ENCODE measurements around the gene SYNE2. TPM values are rescaled to one million over a fixed set of nuclear protein-coding genes. Genes with fewer than 3 reads are reported as not detected.

Gene SYNE2
- total RNA-seq, 1 donor from 2014 or later, result 5.7 TPM

- peaks cover 32% of the 10 kb centered on the region for H3K4me1 ChIP-seq (ENCODE audit: insufficient read depth, low read length)
- H3K9me3 ChIP-seq (ENCODE audit: insufficient read depth, low read depth, low read length), result no peaks in the 10 kb centered on the region
- DNase-seq (ENCODE audit: low read depth), result peak; percentile 11
- H2AFZ ChIP-seq (ENCODE audit: low read depth, low read length), result no peak overlapping the region
- no peaks in the 10 kb centered on the region for H3K36me3 Mint-ChIP-seq (ENCODE audit: low read depth, unreplicated experiment)
- H3K4me2 ChIP-seq (ENCODE audit: low read length), result no peak overlapping the region
- H3K9ac ChIP-seq (ENCODE audit: low read length), result no peak overlapping the region
- no peaks in the 10 kb centered on the region for H3K79me2 ChIP-seq (ENCODE audit: insufficient read depth, low read length)
- no peak overlapping the region for H3K27ac ChIP-seq (ENCODE audit: low read depth, low read length)
- FAIRE-seq, result no peak
- H3K4me1 Mint-ChIP-seq (ENCODE audit: low read depth, unreplicated experiment), result peaks cover 20% of the 10 kb centered on the region
- H3K27me3 ChIP-seq (ENCODE audit: insufficient read depth, low read length), result peaks cover 23% of the 10 kb centered on the region
- H4K20me1 ChIP-seq (ENCODE audit: insufficient read depth, low read length), result peaks cover 6% of the 10 kb centered on the region
- no peak overlapping the region for H3K27ac Mint-ChIP-seq (ENCODE audit: unreplicated experiment)
- TF ChIP-seq CTCF (IDR thresholded peaks at IDR 0.05; ENCODE audit: insufficient read depth, low read depth, low read length), result no peak
- no peak for TF ChIP-seq EZH2 (IDR thresholded peaks at IDR 0.05; ENCODE audit: insufficient read depth, low read length)
- H3K36me3 ChIP-seq (ENCODE audit: insufficient read depth, low read length), result no peaks in the 10 kb centered on the region
- peaks cover 19% of the 10 kb centered on the region for H3K27me3 Mint-ChIP-seq (ENCODE audit: low read depth, unreplicated experiment)
- H3K4me3 Mint-ChIP-seq (ENCODE audit: unreplicated experiment), result no peak overlapping the region
- H3K9me3 Mint-ChIP-seq (ENCODE audit: unreplicated experiment), result no peaks in the 10 kb centered on the region
- no peak overlapping the region for H3K4me3 ChIP-seq (ENCODE audit: insufficient read depth, low read depth, low read length)
These were observed 383.1 kb downstream of the SYNE2 start for GRCh38 chr14:64235652-64236640.

- Mint-ChIP-seq H3K9me3 (ENCODE audit: unreplicated experiment) (no peaks in the 10 kb centered on the region), H3K27me3 (ENCODE audit: low read depth, unreplicated experiment) (peaks cover 27% of the 10 kb centered on the region), H3K27ac (ENCODE audit: unreplicated experiment) (no peak overlapping the region), H3K36me3 (ENCODE audit: low read depth, unreplicated experiment) (no peaks in the 10 kb centered on the region), H3K4me3 (ENCODE audit: unreplicated experiment) (no peak overlapping the region), H3K4me1 (ENCODE audit: low read depth, unreplicated experiment) (peaks cover 5% of the 10 kb centered on the region)
- DNase-seq (ENCODE audit: low read depth), result no peak
- no peak overlapping the region for H3K4me3 ChIP-seq (ENCODE audit: insufficient read depth, low read depth, low read length)
- H3K4me2 ChIP-seq (ENCODE audit: low read length), result no peak overlapping the region
- H3K36me3 ChIP-seq (ENCODE audit: insufficient read depth, low read length), result no peaks in the 10 kb centered on the region
- no peak overlapping the region for H3K27ac ChIP-seq (ENCODE audit: low read depth, low read length)
- no peaks in the 10 kb centered on the region for H3K79me2 ChIP-seq (ENCODE audit: insufficient read depth, low read length)
- peaks cover 23% of the 10 kb centered on the region for H3K27me3 ChIP-seq (ENCODE audit: insufficient read depth, low read length)
- H3K9me3 ChIP-seq (ENCODE audit: insufficient read depth, low read depth, low read length), result no peaks in the 10 kb centered on the region
- H4K20me1 ChIP-seq (ENCODE audit: insufficient read depth, low read length), result peaks cover 6% of the 10 kb centered on the region
- H2AFZ ChIP-seq (ENCODE audit: low read depth, low read length), result no peak overlapping the region
- no peak for TF ChIP-seq CTCF (IDR thresholded peaks at IDR 0.05; ENCODE audit: insufficient read depth, low read depth, low read length)
- TF ChIP-seq EZH2 (IDR thresholded peaks at IDR 0.05; ENCODE audit: insufficient read depth, low read length), result no peak
- no peak for FAIRE-seq
- H3K4me1 ChIP-seq (ENCODE audit: insufficient read depth, low read length), result peaks cover 20% of the 10 kb centered on the region
- H3K9ac ChIP-seq (ENCODE audit: low read length), result no peak overlapping the region
These were observed 385.2 kb downstream of the SYNE2 start for GRCh38 chr14:64238049-64238448.

- Mint-ChIP-seq H3K4me3 (ENCODE audit: unreplicated experiment) (no peak overlapping the region), H3K4me1 (ENCODE audit: low read depth, unreplicated experiment) (peaks cover under 1% of the 10 kb centered on the region), H3K9me3 (ENCODE audit: unreplicated experiment) (no peaks in the 10 kb centered on the region), H3K27ac (ENCODE audit: unreplicated experiment) (no peak overlapping the region), H3K27me3 (ENCODE audit: low read depth, unreplicated experiment) (peaks cover 27% of the 10 kb centered on the region), H3K36me3 (ENCODE audit: low read depth, unreplicated experiment) (no peaks in the 10 kb centered on the region)
- Histone ChIP-seq H3K9me3 (ENCODE audit: insufficient read depth, low read depth, low read length) (no peaks in the 10 kb centered on the region), H3K36me3 (ENCODE audit: insufficient read depth, low read length) (no peaks in the 10 kb centered on the region), H3K4me3 (ENCODE audit: insufficient read depth, low read depth, low read length) (no peak overlapping the region), H4K20me1 (ENCODE audit: insufficient read depth, low read length) (peaks cover 6% of the 10 kb centered on the region), H3K4me1 (ENCODE audit: insufficient read depth, low read length) (peaks cover 16% of the 10 kb centered on the region), H2AFZ (ENCODE audit: low read depth, low read length) (no peak overlapping the region), H3K27ac (ENCODE audit: low read depth, low read length) (no peak overlapping the region), H3K4me2 (ENCODE audit: low read length) (no peak overlapping the region), H3K79me2 (ENCODE audit: insufficient read depth, low read length) (no peaks in the 10 kb centered on the region), H3K9ac (ENCODE audit: low read length) (no peak overlapping the region), H3K27me3 (ENCODE audit: insufficient read depth, low read length) (peaks cover 23% of the 10 kb centered on the region)
- FAIRE-seq (no peak), DNase-seq (ENCODE audit: low read depth) (no peak)
- TF ChIP-seq CTCF (IDR thresholded peaks at IDR 0.05; ENCODE audit: insufficient read depth, low read depth, low read length) (no peak), EZH2 (IDR thresholded peaks at IDR 0.05; ENCODE audit: insufficient read depth, low read length) (no peak)
These were observed 385.8 kb downstream of the SYNE2 start for GRCh38 chr14:64238631-64239030.

All from astrocyte (in vitro differentiated cells and primary cell).